ENCODE data around the gene SPEM2.

Gene SPEM2

DNA sequence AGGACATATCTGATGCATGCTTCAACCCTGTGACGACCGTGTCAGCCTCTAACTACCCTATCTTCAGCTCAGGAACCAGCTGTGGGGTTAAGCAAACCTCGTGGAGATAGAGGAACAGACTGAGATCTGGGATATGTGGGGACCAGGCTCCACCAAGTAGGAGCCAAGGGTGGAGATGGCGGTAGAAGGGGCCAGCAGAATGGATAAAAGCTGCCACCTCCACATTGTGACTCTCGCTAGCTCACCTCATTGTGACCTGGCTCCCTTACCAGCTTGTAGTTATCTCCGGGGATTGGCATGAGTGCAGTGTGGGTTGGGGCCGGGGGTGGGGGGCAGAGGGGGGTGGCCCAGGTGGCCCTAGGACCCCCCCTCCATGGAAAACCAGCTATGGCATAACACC is at the start of gene SPEM2:
Gene SPEM2, plus strand, starts transcription at position 301 of the 400 bp plus-strand sequence. Its CDS starts 73 bp downstream, at position 374.
- Mint-ChIP-seq H3K27me3 (peaks cover 21% of the 10 kb centered on the region), H3K9me3 (no peaks in the 10 kb centered on the region), H3K27ac (no peak within 1 kb of the TSS), H3K4me1 (peaks cover 2% of the 10 kb centered on the region), H3K36me3 (no peaks in the 10 kb centered on the region), H3K4me3 (no peak within 1 kb of the TSS)
- no peak for DNase-seq
- CTCF ChIA-PET: interaction anchor here (1.0 to 1.4 kb wide), 2 partner anchors 11 to 70 kb away, joined by 3 read pairs; partner anchors contain the start of gene TMEM95

DNA sequence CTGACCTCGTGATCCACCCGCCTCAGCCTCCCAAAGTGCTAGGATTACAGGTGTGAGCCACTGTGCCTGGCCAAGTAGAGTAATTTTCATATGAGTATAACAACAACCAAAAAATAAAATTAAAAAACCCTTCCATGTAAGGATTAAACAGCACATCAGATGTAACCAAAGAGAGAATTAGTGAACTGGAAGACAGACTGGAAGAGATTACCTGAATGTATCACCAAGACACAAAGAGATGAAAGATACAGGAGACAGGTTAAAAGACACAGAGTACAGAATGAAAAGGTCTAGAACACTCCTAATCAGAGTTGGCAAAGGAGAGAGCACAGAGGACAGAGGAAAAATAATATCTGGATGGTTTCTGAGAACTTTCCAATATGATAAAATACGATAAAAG is 46.3 kb upstream of the SPEM2 start:
- no peak overlapping the region for H3K4me3 Mint-ChIP-seq
- H3K4me1 Mint-ChIP-seq: peaks cover 11% of the 10 kb centered on the region
- no peak overlapping the region for H3K27ac Mint-ChIP-seq
- no peak for DNase-seq
- H3K27me3 Mint-ChIP-seq: peaks cover 65% of the 10 kb centered on the region
- CTCF ChIA-PET: no interaction called here
- peaks cover 7% of the 10 kb centered on the region for H3K9me3 Mint-ChIP-seq
- H3K36me3 Mint-ChIP-seq: peaks cover 2% of the 10 kb centered on the region

DNA sequence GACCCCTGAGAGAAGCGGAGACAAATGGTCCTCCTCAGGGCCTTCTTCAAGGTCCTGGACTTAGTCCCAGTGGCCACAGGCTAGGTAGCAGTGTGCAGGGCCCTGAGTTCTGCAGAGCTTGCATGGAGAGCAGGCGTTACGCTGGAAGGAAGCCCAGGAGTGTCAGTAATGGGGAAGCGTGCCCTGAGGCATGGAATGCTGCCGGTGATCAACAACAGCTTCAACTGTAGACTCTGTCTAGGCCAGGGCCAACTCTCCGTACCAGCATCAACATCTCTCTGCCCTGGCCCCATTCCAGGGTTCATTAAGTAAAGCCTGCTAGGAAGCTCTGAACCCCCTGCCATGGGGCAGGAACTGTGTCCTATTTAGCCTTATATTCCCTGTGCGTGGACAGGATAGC is 45.1 kb upstream of the SPEM2 start:
- CTCF ChIA-PET: no interaction called here
- peaks cover 65% of the 10 kb centered on the region for H3K27me3 Mint-ChIP-seq
- H3K4me3 Mint-ChIP-seq: no peak overlapping the region
- H3K27ac Mint-ChIP-seq: no peak overlapping the region
- DNase-seq: no peak
- peaks cover 2% of the 10 kb centered on the region for H3K36me3 Mint-ChIP-seq
- peaks cover 7% of the 10 kb centered on the region for H3K9me3 Mint-ChIP-seq
- peaks cover 17% of the 10 kb centered on the region for H3K4me1 Mint-ChIP-seq

DNA sequence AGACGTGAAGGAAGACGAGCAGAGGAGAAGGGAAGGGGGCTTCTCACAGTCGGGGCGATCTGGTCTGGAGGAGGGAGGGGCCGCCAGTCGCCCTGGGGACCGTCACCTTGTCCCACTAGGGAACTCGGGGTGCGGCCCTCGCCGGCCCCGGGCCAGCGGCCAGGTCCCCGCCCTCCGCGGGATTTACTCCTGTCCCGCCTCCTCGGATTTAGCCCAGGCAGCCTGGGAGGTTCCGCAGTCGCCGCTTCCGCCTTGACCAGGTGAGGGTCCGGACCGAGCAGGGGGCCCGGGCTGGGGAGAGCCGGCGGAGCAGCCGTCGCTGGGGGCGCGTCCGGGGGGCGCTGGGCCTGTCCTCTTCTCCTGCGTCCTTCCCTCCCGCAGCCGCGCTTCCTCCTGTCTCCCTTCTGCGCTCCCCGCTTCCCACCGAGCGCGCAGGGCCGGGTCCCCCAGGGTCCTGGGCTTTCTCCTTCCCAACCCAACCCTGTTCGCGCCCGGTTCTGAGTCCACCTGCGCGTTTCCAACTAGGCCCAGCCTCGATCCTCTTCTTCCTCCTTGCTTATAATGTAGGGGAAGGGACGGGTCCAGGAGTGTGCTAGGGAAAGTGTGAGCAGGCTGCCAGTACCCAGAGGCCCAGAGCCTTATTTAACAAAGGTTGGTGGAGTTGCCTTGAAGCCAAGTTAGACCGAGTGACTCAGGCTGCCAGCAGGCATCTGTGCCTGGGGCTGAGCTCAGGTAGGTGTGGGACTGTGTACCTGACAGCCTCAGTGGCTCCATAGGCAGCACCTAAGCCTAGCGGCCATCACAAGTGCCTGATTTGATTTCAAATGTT is 44.3 kb upstream of the SPEM2 start, which contains the start of gene TNK1:
Gene TNK1, plus strand, starts transcription at position 235 of the 829 bp plus-strand sequence. CDS start 1,838 bp downstream, outside the sequence.
- H3K4me1 Mint-ChIP-seq: peaks cover 20% of the 10 kb centered on the region
- H3K9me3 Mint-ChIP-seq: peaks cover 7% of the 10 kb centered on the region
- CTCF ChIA-PET: no interaction called here
- peaks cover 65% of the 10 kb centered on the region for H3K27me3 Mint-ChIP-seq
- H3K27ac Mint-ChIP-seq: no peak within 1 kb of the TSS
- H3K36me3 Mint-ChIP-seq: peaks cover 6% of the 10 kb centered on the region
- no peak within 1 kb of the TSS for H3K4me3 Mint-ChIP-seq
- DNase-seq: no peak

DNA sequence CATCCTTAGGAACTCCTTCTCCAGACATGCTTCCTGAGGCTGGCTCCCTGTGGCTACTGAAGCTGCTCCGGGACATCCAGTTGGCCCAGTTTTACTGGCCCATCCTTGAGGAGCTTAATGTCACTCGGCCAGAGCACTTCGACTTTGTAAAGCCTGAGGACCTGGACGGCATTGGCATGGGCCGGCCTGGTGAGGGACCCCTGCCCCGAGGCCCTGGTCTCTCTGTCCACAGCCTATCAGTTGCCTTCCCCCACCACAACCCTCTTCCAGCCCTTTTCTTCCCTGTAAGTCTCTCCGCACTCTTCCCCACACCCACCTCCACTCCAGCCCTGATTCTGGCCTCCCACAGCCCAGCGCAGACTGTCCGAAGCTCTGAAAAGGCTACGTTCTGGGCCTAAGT is 42.5 kb upstream of the SPEM2 start:
- peaks cover 7% of the 10 kb centered on the region for H3K9me3 Mint-ChIP-seq
- no peak for DNase-seq
- peaks cover 55% of the 10 kb centered on the region for H3K27me3 Mint-ChIP-seq
- no peak overlapping the region for H3K27ac Mint-ChIP-seq
- peak overlapping the region; percentile 50 for H3K4me3 Mint-ChIP-seq
- CTCF ChIA-PET: no interaction called here
- H3K4me1 Mint-ChIP-seq: peaks cover 25% of the 10 kb centered on the region
- peaks cover 11% of the 10 kb centered on the region for H3K36me3 Mint-ChIP-seq

DNA sequence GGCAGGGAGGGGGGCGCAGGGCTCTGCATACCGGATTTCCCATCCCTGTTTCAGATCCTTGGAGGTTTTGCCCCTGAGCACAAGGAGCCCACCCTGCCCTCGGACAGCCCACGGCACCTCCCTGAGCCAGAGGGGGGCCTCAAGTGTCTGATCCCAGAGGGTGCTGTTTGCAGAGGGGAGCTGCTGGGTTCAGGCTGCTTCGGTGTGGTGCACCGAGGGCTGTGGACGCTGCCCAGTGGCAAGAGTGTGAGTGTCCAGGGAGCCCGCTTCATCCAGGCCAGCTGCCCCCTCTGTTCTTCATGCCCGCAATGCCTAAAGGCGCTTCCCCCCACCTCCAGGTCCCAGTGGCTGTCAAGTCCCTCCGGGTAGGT is 42.1 kb upstream of the SPEM2 start:
- CTCF ChIA-PET: no interaction called here
- H3K27ac Mint-ChIP-seq: no peak overlapping the region
- DNase-seq: no peak
- peaks cover 25% of the 10 kb centered on the region for H3K4me1 Mint-ChIP-seq
- H3K27me3 Mint-ChIP-seq: peaks cover 51% of the 10 kb centered on the region
- H3K4me3 Mint-ChIP-seq: peak overlapping the region; percentile 50
- H3K36me3 Mint-ChIP-seq: peaks cover 13% of the 10 kb centered on the region
- peaks cover 7% of the 10 kb centered on the region for H3K9me3 Mint-ChIP-seq

DNA sequence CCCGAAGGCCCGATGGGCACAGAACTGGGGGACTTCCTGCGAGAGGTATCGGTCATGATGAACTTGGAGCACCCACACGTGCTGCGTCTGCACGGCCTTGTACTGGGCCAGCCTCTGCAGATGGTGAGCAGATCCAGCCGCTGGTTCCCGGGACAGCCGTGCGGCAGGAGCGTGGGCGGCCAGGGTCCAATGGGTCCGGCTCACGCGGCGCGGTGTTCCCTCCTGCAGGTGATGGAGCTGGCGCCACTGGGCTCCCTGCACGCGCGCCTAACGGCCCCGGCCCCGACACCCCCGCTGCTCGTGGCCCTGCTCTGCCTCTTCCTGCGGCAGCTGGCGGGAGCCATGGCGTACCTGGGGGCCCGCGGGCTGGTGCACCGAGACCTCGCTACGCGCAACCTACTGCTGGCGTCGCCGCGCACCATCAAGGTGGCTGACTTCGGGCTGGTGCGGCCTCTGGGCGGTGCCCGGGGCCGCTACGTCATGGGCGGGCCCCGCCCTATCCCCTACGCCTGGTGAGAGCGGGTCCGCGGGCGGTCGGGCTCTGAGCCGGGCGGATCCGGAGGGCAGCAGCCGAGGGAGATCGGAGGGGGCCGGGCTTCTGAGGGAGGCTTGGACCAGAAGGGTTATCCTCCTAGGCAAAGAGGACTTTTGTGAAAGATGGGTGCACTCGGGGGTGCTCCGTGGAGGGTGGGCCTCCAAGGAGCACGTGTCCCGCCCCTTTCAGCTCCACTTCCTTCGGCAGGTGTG is 41.5 kb upstream of the SPEM2 start:
- Mint-ChIP-seq H3K4me1 (peaks cover 25% of the 10 kb centered on the region), H3K27ac (peak overlapping the region; percentile 49), H3K9me3 (peaks cover 7% of the 10 kb centered on the region), H3K27me3 (peaks cover 47% of the 10 kb centered on the region), H3K4me3 (peak overlapping the region; percentile 74), H3K36me3 (peaks cover 17% of the 10 kb centered on the region)
- CTCF ChIA-PET: interaction anchor here (1.1 kb wide), 1 partner anchor 131 kb away, joined by 3 read pairs; no protein-coding TSS in a partner anchor
- peak; percentile 87 for DNase-seq

DNA sequence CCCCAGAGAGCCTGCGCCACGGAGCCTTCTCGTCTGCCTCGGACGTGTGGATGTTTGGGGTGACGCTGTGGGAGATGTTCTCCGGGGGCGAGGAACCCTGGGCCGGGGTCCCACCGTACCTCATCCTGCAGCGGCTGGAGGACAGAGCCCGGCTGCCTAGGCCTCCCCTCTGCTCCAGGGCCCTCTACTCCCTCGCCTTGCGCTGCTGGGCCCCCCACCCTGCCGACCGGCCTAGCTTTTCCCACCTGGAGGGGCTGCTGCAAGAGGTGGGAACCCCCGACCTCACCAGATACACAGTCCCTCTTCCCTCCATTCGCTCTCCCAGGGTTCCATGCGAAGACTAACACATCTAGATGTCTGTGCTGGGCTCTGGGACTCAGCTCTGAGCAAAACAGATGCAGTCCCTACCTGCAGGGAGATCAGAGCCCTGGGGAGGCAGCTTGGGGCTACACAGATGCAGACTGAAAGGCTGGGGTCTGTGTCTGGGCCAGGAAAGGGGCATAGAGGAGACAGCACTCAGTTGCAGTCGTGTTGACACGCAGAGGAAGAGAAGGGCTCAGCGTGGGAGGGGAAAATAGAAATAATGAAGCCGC is 40.8 kb upstream of the SPEM2 start:
- Mint-ChIP-seq H3K27me3 (peaks cover 40% of the 10 kb centered on the region), H3K9me3 (peaks cover 1% of the 10 kb centered on the region), H3K27ac (peak overlapping the region; percentile 49), H3K36me3 (peaks cover 21% of the 10 kb centered on the region), H3K4me3 (peak overlapping the region; percentile 74), H3K4me1 (peaks cover 26% of the 10 kb centered on the region)
- no peak for DNase-seq
- CTCF ChIA-PET: interaction anchor here (1.1 kb wide), 1 partner anchor 130 kb away, joined by 3 read pairs; no protein-coding TSS in a partner anchor

DNA sequence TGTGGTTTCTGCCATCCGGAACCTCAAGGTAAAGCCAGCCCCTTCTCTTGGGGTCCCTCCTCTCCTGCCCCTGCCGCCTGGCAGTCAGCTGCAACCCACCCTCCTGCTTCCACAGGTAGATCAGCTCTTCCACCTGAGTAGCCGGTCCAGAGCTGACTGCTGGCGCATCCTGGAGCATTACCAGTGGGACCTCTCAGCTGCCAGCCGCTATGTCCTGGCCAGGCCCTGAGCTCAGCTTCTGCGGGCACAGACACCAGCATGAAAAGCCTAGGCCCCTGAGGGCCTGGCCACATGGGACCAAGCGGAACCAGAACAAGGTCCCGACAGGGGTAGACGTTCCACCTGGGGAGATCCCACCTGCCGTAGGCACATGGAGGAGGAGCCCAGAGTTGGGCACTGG is 36.6 kb upstream of the SPEM2 start:
- H3K36me3 Mint-ChIP-seq: peaks cover 54% of the 10 kb centered on the region
- H3K27ac Mint-ChIP-seq: no peak overlapping the region
- H3K9me3 Mint-ChIP-seq: no peaks in the 10 kb centered on the region
- H3K27me3 Mint-ChIP-seq: no peaks in the 10 kb centered on the region
- peaks cover 44% of the 10 kb centered on the region for H3K4me1 Mint-ChIP-seq
- no peak overlapping the region for H3K4me3 Mint-ChIP-seq
- CTCF ChIA-PET: no interaction called here
- DNase-seq: no peak

DNA sequence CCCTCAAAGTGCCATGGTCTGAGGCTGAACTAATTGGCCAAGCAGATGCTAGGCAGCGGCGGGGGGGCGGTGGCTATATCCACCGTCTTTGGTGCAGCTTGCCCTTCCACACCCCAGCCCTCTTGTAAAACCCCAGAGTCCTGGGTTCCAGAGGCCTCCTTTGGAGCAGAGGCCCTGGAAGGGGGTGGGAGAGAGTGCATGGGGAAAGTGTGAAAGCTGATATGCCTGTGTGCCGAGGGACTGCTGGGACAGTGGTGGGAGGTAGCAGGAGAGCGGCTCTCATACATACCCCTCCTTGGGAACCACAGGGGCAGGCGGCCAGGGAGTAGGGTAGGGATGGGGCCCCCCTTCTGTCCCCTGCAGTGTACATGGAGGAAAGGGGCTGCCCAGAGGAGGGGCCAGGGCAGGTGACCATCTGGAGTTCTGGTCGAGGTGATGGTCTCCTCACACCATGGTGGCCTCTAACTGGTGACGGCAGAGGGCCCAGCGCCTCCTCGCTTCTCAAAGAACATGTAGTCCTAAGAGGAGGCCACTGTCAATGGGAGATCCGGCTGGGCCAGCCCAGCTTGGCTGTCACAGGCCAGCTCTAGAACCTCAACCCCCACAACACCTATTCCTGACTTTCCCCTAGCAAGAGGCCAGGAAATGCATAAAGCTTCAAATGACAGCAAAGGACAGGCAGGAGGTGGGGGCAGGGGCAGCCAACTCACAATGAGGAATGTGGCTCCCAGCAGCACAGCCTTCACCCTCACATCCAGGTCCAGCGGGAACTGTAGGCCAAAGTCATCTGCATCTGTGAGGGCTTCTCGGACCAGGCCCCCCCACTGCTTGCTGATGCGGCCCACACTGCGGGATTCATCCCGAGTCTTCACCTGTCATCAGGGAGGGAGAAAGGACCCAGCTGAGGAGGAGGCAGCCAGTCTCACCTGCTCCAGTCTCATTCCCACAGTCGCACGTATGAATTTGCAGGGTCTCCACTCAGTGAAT is 35.2 kb upstream of the SPEM2 start:
- Mint-ChIP-seq H3K9me3 (no peaks in the 10 kb centered on the region), H3K27ac (peak overlapping the region; percentile 5), H3K36me3 (peaks cover 56% of the 10 kb centered on the region), H3K4me3 (no peak overlapping the region), H3K27me3 (peaks cover 3% of the 10 kb centered on the region), H3K4me1 (peaks cover 45% of the 10 kb centered on the region)
- no peak for DNase-seq
- CTCF ChIA-PET: no interaction called here

DNA sequence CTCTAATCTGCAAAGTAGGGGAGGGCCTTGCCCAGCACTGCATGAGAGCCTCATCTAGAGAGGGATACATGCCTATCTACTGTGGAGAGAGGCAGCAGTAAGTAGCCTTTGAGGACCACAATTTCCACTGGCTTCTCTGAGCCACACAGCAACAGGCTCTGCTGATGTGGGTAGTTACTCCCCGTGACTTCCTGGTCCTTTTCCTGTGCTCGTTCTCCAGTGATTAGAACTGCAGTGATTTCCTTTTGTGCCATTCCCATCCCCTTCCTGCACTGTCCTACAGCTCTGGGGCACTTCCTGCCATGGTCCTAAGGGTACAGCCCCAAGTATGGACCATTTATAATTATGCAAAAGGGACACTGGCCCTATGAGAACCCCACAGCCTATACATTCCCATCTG is 34.1 kb upstream of the SPEM2 start:
- no peak for DNase-seq
- H3K4me3 Mint-ChIP-seq: no peak overlapping the region
- H3K4me1 Mint-ChIP-seq: peaks cover 45% of the 10 kb centered on the region
- CTCF ChIA-PET: interaction anchor here (1.0 kb wide), 1 partner anchor 36 kb away, joined by 3 read pairs; no protein-coding TSS in a partner anchor
- no peak overlapping the region for H3K27ac Mint-ChIP-seq
- H3K27me3 Mint-ChIP-seq: peaks cover 7% of the 10 kb centered on the region
- H3K36me3 Mint-ChIP-seq: peaks cover 53% of the 10 kb centered on the region
- no peaks in the 10 kb centered on the region for H3K9me3 Mint-ChIP-seq

DNA sequence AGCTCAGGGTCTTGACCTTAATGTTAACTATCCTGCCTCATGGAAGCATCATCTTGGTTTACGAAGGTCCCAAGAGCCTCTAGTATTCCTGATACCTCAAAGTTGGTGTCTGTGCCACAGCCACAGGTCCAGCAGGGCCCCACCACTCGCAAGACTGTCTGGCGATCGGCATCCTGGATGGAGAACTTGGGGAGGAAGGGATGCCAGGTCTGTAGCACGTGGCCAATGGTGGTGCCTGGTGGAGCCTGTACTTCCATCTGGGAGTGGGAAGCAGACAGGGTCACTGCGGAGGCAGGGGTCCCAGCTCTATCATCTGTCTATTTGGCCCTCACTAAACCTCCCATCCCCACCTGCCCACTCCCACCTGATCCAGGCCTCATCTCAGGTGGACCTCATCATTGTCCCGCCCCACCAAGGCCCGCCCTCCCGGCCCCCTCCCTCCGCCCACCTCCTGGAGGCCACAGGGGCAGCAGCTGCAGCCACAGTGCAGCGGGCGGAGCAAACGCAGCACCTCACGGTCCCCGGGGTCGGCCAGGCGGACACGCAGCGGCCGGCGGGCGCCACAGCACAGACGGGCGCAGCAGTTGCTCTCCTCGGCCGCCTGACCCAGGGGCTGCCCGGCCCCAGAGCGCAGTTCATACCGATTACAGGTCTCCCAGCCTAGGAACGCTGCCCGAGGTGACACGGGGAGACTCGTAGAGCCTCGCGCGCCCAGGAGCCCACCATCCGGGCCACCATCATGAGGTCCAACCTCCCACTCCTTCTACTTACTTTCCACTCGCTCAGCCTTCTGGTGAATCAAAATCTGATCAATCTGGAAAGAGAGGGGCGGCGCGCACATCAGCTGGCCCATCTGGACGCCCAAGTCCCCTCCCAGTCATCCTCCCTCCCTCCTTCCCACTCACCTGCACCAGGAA is 32.5 kb upstream of the SPEM2 start:
- H3K27ac Mint-ChIP-seq: peak overlapping the region; percentile 75
- H3K27me3 Mint-ChIP-seq: peaks cover 7% of the 10 kb centered on the region
- peak overlapping the region; percentile 94 for H3K4me3 Mint-ChIP-seq
- no peak for DNase-seq
- CTCF ChIA-PET: interaction anchor here (0.6 to 0.7 kb wide), 3 partner anchors 44 to 106 kb away, joined by 3 to 4 read pairs (median 3); no protein-coding TSS in a partner anchor
- peaks cover 41% of the 10 kb centered on the region for H3K4me1 Mint-ChIP-seq
- H3K9me3 Mint-ChIP-seq: no peaks in the 10 kb centered on the region
- H3K36me3 Mint-ChIP-seq: peaks cover 47% of the 10 kb centered on the region
